Measurements from ENCODE around the gene SAFB. TPM values are rescaled to one million over a fixed set of nuclear protein-coding genes. Genes with fewer than 3 reads are reported as not detected.

The SAFB gene
- total and polyA plus RNA-seq, 2 of the 13 experiments (the other 11 are each of a cell fraction or from before 2014, with no cell fraction given), result 21.0 to 28.4 TPM

- TF ChIP-seq RFX5 (IDR thresholded peaks at IDR 0.05; ENCODE audit: low read depth, low read length) (no peak), MED1 (CRISPR knock-in tag; IDR thresholded peaks at IDR 0.05) (0 out of 2 replicates have a peak, but pooled peaks have one; percentile 26), BCL3 (CRISPR knock-in tag; IDR thresholded peaks at IDR 0.05) (no peak), ZNF781 (CRISPR knock-in tag; IDR thresholded peaks at IDR 0.05; ENCODE audit: borderline replicate concordance, not compliant biosample characterization) (no peak), ETS1 (CRISPR knock-in tag; IDR thresholded peaks at IDR 0.05) (no peak), PAXIP1 (CRISPR knock-in tag; conservative IDR thresholded peaks at IDR 0.05) (peak; percentile 58), TGIF2 (CRISPR knock-in tag; IDR thresholded peaks at IDR 0.05) (0 out of 2 replicates have a peak, but pooled peaks have one; percentile 12), ZNF362 (CRISPR knock-in tag; IDR thresholded peaks at IDR 0.05; ENCODE audit: borderline replicate concordance) (peak; percentile 75; the same call in 1 of the 2 replicates), ZMAT5 (CRISPR knock-in tag; IDR thresholded peaks at IDR 0.05; ENCODE audit: borderline replicate concordance, low read depth) (no peak), SP1 (IDR thresholded peaks at IDR 0.05) (no peak), SP1 (CRISPR knock-in tag; IDR thresholded peaks at IDR 0.05) (no peak), POLR2G (IDR thresholded peaks at IDR 0.05; ENCODE audit: low read depth, low read length) (no peak)
These were observed 19.3 kb downstream of the SAFB start (continued) for GRCh38 chr19:5642204-5642603.
